GM23338 (cell line): ENCODE results near the gene GNAI1.

Experiments
- CREB1 ChIP-seq: fragments of 250-450 bp; sonication (Bioruptor Pico); IDR thresholded peaks from 2 replicates; pipeline ENCODE4 v1.5.0; 2020; ENCODE audit warnings: low read depth, mild to moderate bottlenecking, moderate library complexity
- CTCF ChIP-seq, 2 experiments: fragments of 200-600 bp in 1 of 2; sonication (generic) in 1 of 2; conservative IDR thresholded peaks; 2 replicates each; pipeline versions ENCODE4 v1.5.1 to v1.6.1; 2016 to 2017; ENCODE audit warnings: antibody characterized with exemption in 2 of 2, low read depth in 2 of 2, mild to moderate bottlenecking in 2 of 2, moderate library complexity in 1 of 2
- EZH2 ChIP-seq: fragments of 200-600 bp; sonication (generic); IDR thresholded peaks from one replicate; pipeline ENCODE4 v1.8.0; 2017; ENCODE audit warnings: antibody characterized with exemption, mild to moderate bottlenecking, low read depth; ENCODE audit not compliant: unreplicated experiment
- EZH2phosphoT487 ChIP-seq: fragments of 200-600 bp; sonication (generic); IDR thresholded peaks from one replicate; pipeline ENCODE4 v1.8.1; 2018; ENCODE audit warnings: antibody characterized with exemption; ENCODE audit not compliant: unreplicated experiment
- JUNB ChIP-seq: IDR thresholded peaks from one replicate; pipeline ENCODE4 v1.6.1; 2016; ENCODE audit warnings: antibody characterized with exemption; ENCODE audit not compliant: unreplicated experiment
- NANOG ChIP-seq: IDR thresholded peaks from 2 replicates; pipeline ENCODE4 v1.6.1; 2016; ENCODE audit warnings: antibody characterized with exemption, borderline replicate concordance
- POLR2AphosphoS5 ChIP-seq: IDR thresholded peaks from 2 replicates; pipeline ENCODE4 v1.6.1; 2016; ENCODE audit warnings: antibody characterized with exemption, low read depth
- REST ChIP-seq: IDR thresholded peaks from one replicate; pipeline ENCODE4 v1.6.1; 2018; ENCODE audit warnings: antibody characterized with exemption; ENCODE audit not compliant: unreplicated experiment
- STAT1 ChIP-seq: IDR thresholded peaks from one replicate; pipeline ENCODE4 v1.6.1; 2016; ENCODE audit warnings: antibody characterized with exemption; ENCODE audit not compliant: unreplicated experiment
- ZNF114 ChIP-seq: fragments of 250-450 bp; sonication (Bioruptor Pico); IDR thresholded peaks from 2 replicates; pipeline ENCODE4 v1.5.0; 2020; ENCODE audit warnings: mild to moderate bottlenecking, moderate library complexity
- ZNF331 ChIP-seq: fragments of 250-450 bp; sonication (Bioruptor Pico); IDR thresholded peaks from 2 replicates; pipeline ENCODE4 v1.5.0; 2020; ENCODE audit warnings: low read depth, mild to moderate bottlenecking, moderate library complexity
- TF ChIP-seq, protein P1 (sequence below): fragments of 250-450 bp; sonication (Bioruptor Pico); IDR thresholded peaks from 2 replicates; pipeline ENCODE4 v1.5.0; 2020; ENCODE audit warnings: mild to moderate bottlenecking, moderate library complexity
- TF ChIP-seq, protein P2 (sequence below): IDR thresholded peaks from 2 replicates; pipeline ENCODE4 v1.6.1; 2016; ENCODE audit warnings: antibody characterized with exemption

DNA sequence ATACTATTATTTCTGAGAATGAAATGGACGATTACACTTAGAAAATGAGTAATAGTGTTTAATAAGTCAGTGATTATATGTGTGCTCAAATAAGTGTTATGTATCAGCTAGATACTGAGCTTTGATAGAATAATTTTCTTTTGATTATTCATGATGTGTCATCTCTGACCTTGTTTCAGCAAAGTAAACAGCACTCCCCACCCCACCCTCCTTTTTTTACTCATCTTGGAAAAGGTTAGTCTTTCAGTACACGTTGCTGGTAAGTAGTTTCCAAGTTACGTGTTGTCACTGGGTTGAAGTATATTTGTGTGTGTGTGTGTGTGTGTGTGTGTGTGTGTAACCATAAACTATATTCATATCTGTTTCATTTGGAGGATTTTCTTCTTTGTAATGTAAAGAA is 84.1 kb downstream of the GNAI1 start:
- TF ChIP-seq CTCF (conservative IDR thresholded peaks at IDR 0.05; ENCODE audit: low read depth in 2 of 2): no peak
- no peak for TF ChIP-seq POLR2AphosphoS5
- no peak for TF ChIP-seq EZH2
- no peak for TF ChIP-seq REST
- TF ChIP-seq ZNF114 (CRISPR knock-in tag): no peak
- no peak for TF ChIP-seq STAT1
- TF ChIP-seq ZNF331: no peak
- TF ChIP-seq, protein P1, sequence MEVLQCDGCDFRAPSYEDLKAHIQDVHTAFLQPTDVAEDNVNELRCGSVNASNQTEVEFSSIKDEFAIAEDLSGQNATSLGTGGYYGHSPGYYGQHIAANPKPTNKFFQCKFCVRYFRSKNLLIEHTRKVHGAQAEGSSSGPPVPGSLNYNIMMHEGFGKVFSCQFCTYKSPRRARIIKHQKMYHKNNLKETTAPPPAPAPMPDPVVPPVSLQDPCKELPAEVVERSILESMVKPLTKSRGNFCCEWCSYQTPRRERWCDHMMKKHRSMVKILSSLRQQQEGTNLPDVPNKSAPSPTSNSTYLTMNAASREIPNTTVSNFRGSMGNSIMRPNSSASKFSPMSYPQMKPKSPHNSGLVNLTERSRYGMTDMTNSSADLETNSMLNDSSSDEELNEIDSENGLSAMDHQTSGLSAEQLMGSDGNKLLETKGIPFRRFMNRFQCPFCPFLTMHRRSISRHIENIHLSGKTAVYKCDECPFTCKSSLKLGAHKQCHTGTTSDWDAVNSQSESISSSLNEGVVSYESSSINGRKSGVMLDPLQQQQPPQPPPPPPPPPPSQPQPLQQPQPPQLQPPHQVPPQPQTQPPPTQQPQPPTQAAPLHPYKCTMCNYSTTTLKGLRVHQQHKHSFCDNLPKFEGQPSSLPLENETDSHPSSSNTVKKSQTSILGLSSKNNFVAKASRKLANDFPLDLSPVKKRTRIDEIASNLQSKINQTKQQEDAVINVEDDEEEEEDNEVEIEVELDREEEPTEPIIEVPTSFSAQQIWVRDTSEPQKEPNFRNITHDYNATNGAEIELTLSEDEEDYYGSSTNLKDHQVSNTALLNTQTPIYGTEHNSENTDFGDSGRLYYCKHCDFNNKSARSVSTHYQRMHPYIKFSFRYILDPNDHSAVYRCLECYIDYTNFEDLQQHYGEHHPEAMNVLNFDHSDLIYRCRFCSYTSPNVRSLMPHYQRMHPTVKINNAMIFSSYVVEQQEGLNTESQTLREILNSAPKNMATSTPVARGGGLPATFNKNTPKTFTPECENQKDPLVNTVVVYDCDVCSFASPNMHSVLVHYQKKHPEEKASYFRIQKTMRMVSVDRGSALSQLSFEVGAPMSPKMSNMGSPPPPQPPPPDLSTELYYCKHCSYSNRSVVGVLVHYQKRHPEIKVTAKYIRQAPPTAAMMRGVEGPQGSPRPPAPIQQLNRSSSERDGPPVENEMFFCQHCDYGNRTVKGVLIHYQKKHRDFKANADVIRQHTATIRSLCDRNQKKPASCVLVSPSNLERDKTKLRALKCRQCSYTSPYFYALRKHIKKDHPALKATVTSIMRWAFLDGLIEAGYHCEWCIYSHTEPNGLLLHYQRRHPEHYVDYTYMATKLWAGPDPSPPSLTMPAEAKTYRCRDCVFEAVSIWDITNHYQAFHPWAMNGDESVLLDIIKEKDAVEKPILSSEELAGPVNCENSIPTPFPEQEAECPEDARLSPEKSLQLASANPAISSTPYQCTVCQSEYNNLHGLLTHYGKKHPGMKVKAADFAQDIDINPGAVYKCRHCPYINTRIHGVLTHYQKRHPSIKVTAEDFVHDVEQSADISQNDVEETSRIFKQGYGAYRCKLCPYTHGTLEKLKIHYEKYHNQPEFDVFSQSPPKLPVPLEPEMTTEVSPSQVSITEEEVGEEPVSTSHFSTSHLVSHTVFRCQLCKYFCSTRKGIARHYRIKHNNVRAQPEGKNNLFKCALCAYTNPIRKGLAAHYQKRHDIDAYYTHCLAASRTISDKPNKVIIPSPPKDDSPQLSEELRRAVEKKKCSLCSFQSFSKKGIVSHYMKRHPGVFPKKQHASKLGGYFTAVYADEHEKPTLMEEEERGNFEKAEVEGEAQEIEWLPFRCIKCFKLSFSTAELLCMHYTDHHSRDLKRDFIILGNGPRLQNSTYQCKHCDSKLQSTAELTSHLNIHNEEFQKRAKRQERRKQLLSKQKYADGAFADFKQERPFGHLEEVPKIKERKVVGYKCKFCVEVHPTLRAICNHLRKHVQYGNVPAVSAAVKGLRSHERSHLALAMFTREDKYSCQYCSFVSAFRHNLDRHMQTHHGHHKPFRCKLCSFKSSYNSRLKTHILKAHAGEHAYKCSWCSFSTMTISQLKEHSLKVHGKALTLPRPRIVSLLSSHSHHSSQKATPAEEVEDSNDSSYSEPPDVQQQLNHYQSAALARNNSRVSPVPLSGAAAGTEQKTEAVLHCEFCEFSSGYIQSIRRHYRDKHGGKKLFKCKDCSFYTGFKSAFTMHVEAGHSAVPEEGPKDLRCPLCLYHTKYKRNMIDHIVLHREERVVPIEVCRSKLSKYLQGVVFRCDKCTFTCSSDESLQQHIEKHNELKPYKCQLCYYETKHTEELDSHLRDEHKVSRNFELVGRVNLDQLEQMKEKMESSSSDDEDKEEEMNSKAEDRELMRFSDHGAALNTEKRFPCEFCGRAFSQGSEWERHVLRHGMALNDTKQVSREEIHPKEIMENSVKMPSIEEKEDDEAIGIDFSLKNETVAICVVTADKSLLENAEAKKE (CRISPR knock-in tag): no peak
- TF ChIP-seq EZH2phosphoT487: no peak
- TF ChIP-seq NANOG: no peak
- no peak for TF ChIP-seq JUNB
- no peak for TF ChIP-seq CREB1
- TF ChIP-seq, protein P2, sequence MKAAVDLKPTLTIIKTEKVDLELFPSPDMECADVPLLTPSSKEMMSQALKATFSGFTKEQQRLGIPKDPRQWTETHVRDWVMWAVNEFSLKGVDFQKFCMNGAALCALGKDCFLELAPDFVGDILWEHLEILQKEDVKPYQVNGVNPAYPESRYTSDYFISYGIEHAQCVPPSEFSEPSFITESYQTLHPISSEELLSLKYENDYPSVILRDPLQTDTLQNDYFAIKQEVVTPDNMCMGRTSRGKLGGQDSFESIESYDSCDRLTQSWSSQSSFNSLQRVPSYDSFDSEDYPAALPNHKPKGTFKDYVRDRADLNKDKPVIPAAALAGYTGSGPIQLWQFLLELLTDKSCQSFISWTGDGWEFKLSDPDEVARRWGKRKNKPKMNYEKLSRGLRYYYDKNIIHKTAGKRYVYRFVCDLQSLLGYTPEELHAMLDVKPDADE: no peak
